Heart left ventricle (tissue), 16 donors: Measurements from ENCODE around the gene NTMT1. TPM values are rescaled to one million over a fixed set of nuclear protein-coding genes. Genes with fewer than 3 reads are reported as not detected.

Experiments
- ATAC-seq, 4 donors: fragments of 200-7000 bp; cut with Tn5 transposase; one replicate each; pipeline ENCODE4 v1.9.1; 2020 to 2022; ENCODE audit warnings: moderate library complexity in 4 of 4, mild to moderate bottlenecking in 3 of 4, moderate number of reproducible peaks in 1 of 4
- DNase-seq, 5 donors: peaks; one replicate each; pipeline ENCODE4 v3.0.0-alpha.2; 2020
- H3K27ac ChIP-seq, 12 donors: fragments of 200-600 bp; sonication (generic) in 4 of 12; one replicate each; pipeline versions ENCODE4 v1.5.0 to v1.8.0; 2016 to 2022; ENCODE audit warnings: mild to moderate bottlenecking in 2 of 12
- H3K27me3 ChIP-seq, 9 donors: fragments of 200-600 bp; sonication (generic) in 2 of 9; one replicate each; pipeline versions ENCODE4 v1.5.1 to v1.8.0; 2016 to 2022; ENCODE audit warnings: mild to moderate bottlenecking in 3 of 9
- H3K36me3 ChIP-seq, 9 donors: fragments of 200-600 bp; sonication (generic) in 2 of 9; one replicate each; pipeline versions ENCODE4 v1.5.0 to v1.8.0; 2018 to 2022; ENCODE audit warnings: mild to moderate bottlenecking in 2 of 9
- H3K4me1 ChIP-seq, 12 donors: fragments of 200-600 bp; sonication (generic) in 4 of 12; one replicate each; pipeline versions ENCODE4 v1.5.0 to v1.8.0; 2016 to 2022; ENCODE audit warnings: mild to moderate bottlenecking in 3 of 12
- H3K4me3 ChIP-seq, 12 donors: fragments of 200-600 bp; sonication (generic) in 4 of 12; one replicate each; pipeline versions ENCODE4 v1.5.0 to v1.8.0; 2017 to 2022; ENCODE audit warnings: mild to moderate bottlenecking in 9 of 12, moderate library complexity in 4 of 12
- H3K9me3 ChIP-seq, 12 donors: fragments of 200-600 bp; sonication (generic) in 4 of 12; one replicate each; pipeline versions ENCODE4 v1.5.0 to v1.8.0; 2016 to 2022; ENCODE audit warnings: mild to moderate bottlenecking in 1 of 12
- POLR2A ChIP-seq, 2 donors: fragments of 450-650 bp; IDR thresholded peaks; one replicate each; pipeline ENCODE4 v1.6.1; 2017; ENCODE audit warnings: antibody characterized with exemption in 2 of 2, mild to moderate bottlenecking in 2 of 2, moderate library complexity in 2 of 2
- whole genome bisulfite sequencing, 4 donors: extraction: QIAGEN DNeasy Blood & Tissue Kit in 2 of 4; methylation state at CpG; one replicate each; pipeline versions ENCODE4 v1.1.5 to v1.1.7; 2013 to 2018; 5-methylcytosine and 5-hydroxymethylcytosine counted together
- intact Hi-C, 10 donors: fragments of 100-400 bp; cut with DNase I; formaldehyde crosslinking; loops; one replicate each; pipeline versions ENCODE4 v1.11.1 to v1.14.2; 2022
- polyA plus RNA-seq, 2 donors: library from polyadenylated mRNA; stranded (reverse); fragments of 200-250 nt; gene quantifications; one replicate each; pipeline ENCODE4 v1.2.3, GENCODE V29; 2013
- total RNA-seq, 9 donors: library from RNA; depleted of rRNA in 2 of 9; stranded (reverse); fragments of >200 nt in 2 of 9; fragmentation: NEBNext Ultra II Directional in 3 of 9; extraction: Animal tissue kit (Norgen Biotek cat#: 25700) in 3 of 9; gene quantifications; one replicate each; pipeline versions ENCODE4 v1.1.0 to v1.2.4, GENCODE V29; 2016 to 2023
- TF ChIP-seq, protein P1 (sequence below), 12 donors: fragments of 200-600 bp; sonication (generic) in 4 of 12; IDR thresholded peaks; one replicate each; pipeline versions ENCODE4 v1.5.0 to v1.8.0; 2018 to 2022; ENCODE audit warnings: antibody characterized with exemption in 12 of 12, mild to moderate bottlenecking in 5 of 12
- donor health status: ischemic (EF 13 %, LVEDD 7.1; RV severe dilation, severe dysfunction).
- donor health status: healthy with polysubstance abuse.
- donor health status: DM: no; HTN: yes; CAD: no.
- donor health status: DM: no; HTN: no; CAD: no.
- donor health status: ischemic (EF 25% LVEDD 6.9; RV normal size, moderate dysfunction).
- donor health status: ischemic (EF 25% LVEDD 5.7; RV mildly dilated, moderate dysfunction).
- donor health status: healthy.
- donor health status: DM: yes; HTN: yes; CAD: no.
- donor health status: ischemic (EF 35%, LVEDD 5.7; RV mildly dilated, moderate dysfunction).
- donor health status: nonischemic (EF 11% LVEDD 7.7; RV severe dilation, severe dysfunction).
- donor health status: DM: yes; HTN: yes; CAD: no.
- donor health status: PGD.
- donor health status: ischemic (EF 29% LVEDD 5.4; RV normal size, mild dysfunction).
- donor health status: nonischemic (EF 23%, LVEDD 6.1; RV moderate dilation, normal function).

NTMT1 gene
- total and polyA plus RNA-seq, 11 donors: 39.0 to 111 (median 61.5) TPM

- peaks cover 0 to 28% (median 20%) of the 10 kb centered on the region in 12 donors for H3K4me1 ChIP-seq
- no peak for ATAC-seq
- H3K4me3 ChIP-seq: no peak overlapping the region
- peaks cover 0 to 21% (median 0%) of the 10 kb centered on the region in 9 donors for H3K27me3 ChIP-seq
- DNase-seq: no peak
- H3K9me3 ChIP-seq: no peaks in the 10 kb centered on the region
- no peaks in the 10 kb centered on the region for H3K36me3 ChIP-seq
- no peak overlapping the region for H3K27ac ChIP-seq
- 79 to 90% (median 84%) methylated on average over 9 of the region's 9 CpGs for WGBS, 4 donors
- TF ChIP-seq, protein P1, sequence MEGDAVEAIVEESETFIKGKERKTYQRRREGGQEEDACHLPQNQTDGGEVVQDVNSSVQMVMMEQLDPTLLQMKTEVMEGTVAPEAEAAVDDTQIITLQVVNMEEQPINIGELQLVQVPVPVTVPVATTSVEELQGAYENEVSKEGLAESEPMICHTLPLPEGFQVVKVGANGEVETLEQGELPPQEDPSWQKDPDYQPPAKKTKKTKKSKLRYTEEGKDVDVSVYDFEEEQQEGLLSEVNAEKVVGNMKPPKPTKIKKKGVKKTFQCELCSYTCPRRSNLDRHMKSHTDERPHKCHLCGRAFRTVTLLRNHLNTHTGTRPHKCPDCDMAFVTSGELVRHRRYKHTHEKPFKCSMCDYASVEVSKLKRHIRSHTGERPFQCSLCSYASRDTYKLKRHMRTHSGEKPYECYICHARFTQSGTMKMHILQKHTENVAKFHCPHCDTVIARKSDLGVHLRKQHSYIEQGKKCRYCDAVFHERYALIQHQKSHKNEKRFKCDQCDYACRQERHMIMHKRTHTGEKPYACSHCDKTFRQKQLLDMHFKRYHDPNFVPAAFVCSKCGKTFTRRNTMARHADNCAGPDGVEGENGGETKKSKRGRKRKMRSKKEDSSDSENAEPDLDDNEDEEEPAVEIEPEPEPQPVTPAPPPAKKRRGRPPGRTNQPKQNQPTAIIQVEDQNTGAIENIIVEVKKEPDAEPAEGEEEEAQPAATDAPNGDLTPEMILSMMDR (IDR thresholded peaks at IDR 0.05): no peak
- no peak for TF ChIP-seq POLR2A (IDR thresholded peaks at IDR 0.05)
- intact Hi-C loops: loop anchor here in 4 of 10 donors (5.0 to 10.0 kb wide), 4 partner anchors 186 to 274 kb away; no protein-coding TSS in a partner anchor
Observed at GRCh38 chr9:129601082-129601674, 24.8 kb upstream of the NTMT1 start.

GRCh38 chr9:129602598-129603415, 23.2 kb upstream of the NTMT1 start:
- DNase-seq: no peak
- no peak for TF ChIP-seq POLR2A (IDR thresholded peaks at IDR 0.05)
- TF ChIP-seq, protein P1 (IDR thresholded peaks at IDR 0.05): no peak
- WGBS, 4 donors: 21 to 64% (median 61%) methylated on average over 4 to 10 of the region's 10 CpGs
- ATAC-seq: no peak
- Histone ChIP-seq H3K36me3 (no peaks in the 10 kb centered on the region), H3K27ac (peak overlapping the region in 1 of 12 donors; percentile 17), H3K27me3 (peaks cover 0 to 14% (median 0%) of the 10 kb centered on the region in 9 donors), H3K9me3 (no peaks in the 10 kb centered on the region), H3K4me3 (no peak overlapping the region), H3K4me1 (peaks cover 0 to 27% (median 16%) of the 10 kb centered on the region in 12 donors)
- intact Hi-C loops: loop anchor here in 4 of 10 donors (5.0 to 10.0 kb wide), 4 partner anchors 188 to 276 kb away; no protein-coding TSS in a partner anchor

GRCh38 chr9:129604056-129604765, 21.8 kb upstream of the NTMT1 start:
- H3K27ac ChIP-seq: no peak overlapping the region
- DNase-seq (no peak), ATAC-seq (no peak)
- no peaks in the 10 kb centered on the region for H3K36me3 ChIP-seq
- H3K9me3 ChIP-seq: no peaks in the 10 kb centered on the region
- no peak for TF ChIP-seq POLR2A (IDR thresholded peaks at IDR 0.05)
- TF ChIP-seq, protein P1 (IDR thresholded peaks at IDR 0.05): no peak
- H3K4me1 ChIP-seq: peaks cover 0 to 37% (median 23%) of the 10 kb centered on the region in 12 donors
- H3K4me3 ChIP-seq: no peak overlapping the region
- no peaks in the 10 kb centered on the region for H3K27me3 ChIP-seq
- WGBS, 4 donors: 85 to 89% (median 87%) methylated on average over 5 to 12 of the region's 12 CpGs
- intact Hi-C loops: loop anchor here in 4 of 10 donors (5.0 to 10.0 kb wide), 4 partner anchors 189 to 277 kb away; no protein-coding TSS in a partner anchor
